ENCODE results near the gene S100A13.
"Not testable (repeated sequence)": the region's sequence is repeated elsewhere in the genome, so short reads cannot be mapped to it uniquely, and the experiment has no call there.

DNA sequence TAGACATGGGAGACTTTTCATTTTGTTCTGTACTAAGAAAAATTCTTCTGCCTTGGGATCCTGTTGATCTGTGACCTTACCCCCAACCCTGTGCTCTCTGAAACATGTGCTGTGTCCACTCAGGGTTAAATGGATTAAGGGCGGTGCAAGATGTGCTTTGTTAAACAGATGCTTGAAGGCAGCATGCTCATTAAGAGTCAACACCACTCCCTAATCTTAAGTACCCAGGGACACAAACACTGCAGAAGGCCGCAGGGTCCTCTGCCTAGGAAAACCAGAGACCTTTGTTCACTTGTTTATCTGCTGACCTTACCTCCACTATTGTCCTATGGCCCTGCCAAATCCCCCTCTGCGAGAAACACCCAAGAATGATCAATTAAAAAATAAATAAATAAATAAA lies 43.8 kb downstream of the S100A13 start:
- TF ChIP-seq, protein P1, sequence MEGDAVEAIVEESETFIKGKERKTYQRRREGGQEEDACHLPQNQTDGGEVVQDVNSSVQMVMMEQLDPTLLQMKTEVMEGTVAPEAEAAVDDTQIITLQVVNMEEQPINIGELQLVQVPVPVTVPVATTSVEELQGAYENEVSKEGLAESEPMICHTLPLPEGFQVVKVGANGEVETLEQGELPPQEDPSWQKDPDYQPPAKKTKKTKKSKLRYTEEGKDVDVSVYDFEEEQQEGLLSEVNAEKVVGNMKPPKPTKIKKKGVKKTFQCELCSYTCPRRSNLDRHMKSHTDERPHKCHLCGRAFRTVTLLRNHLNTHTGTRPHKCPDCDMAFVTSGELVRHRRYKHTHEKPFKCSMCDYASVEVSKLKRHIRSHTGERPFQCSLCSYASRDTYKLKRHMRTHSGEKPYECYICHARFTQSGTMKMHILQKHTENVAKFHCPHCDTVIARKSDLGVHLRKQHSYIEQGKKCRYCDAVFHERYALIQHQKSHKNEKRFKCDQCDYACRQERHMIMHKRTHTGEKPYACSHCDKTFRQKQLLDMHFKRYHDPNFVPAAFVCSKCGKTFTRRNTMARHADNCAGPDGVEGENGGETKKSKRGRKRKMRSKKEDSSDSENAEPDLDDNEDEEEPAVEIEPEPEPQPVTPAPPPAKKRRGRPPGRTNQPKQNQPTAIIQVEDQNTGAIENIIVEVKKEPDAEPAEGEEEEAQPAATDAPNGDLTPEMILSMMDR (IDR thresholded peaks at IDR 0.05) = not testable (repeated sequence)
- TF ChIP-seq POLR2A (IDR thresholded peaks at IDR 0.05) = not testable (repeated sequence)

Data from thyroid gland (tissue), 4 donors.